NCI-H1436 (cell line): ENCODE measurements around the gene FAM53B.
A peak's percentile ranks its signal among the peaks of the same experiment; 100 is the strongest.

ENCODE experiments used
- DNase-seq: peaks from one replicate; lab custom pipeline; 2025; lab: John Stamatoyannopoulos, UW

Gene FAM53B

GRCh38 chr10:124708246-124708779, 35.9 kb downstream of the FAM53B start:
- peak; percentile 87 for DNase-seq

GRCh38 chr10:124707551-124707950, 36.6 kb downstream of the FAM53B start:
- DNase-seq: no peak

GRCh38 chr10:124707144-124707467, 37.1 kb downstream of the FAM53B start:
- no peak for DNase-seq

GRCh38 chr10:124706462-124707143, 37.6 kb downstream of the FAM53B start:
- no peak for DNase-seq

- no peak for DNase-seq
These were observed 38.2 kb downstream of the FAM53B start for GRCh38 chr10:124705817-124706461.

GRCh38 chr10:124705381-124705740, 38.8 kb downstream of the FAM53B start:
- DNase-seq: no peak

- no peak for DNase-seq
These were observed 39.5 kb downstream of the FAM53B start for GRCh38 chr10:124704428-124705380.

GRCh38 chr10:124703778-124704427, 40.3 kb downstream of the FAM53B start:
- DNase-seq: no peak

- no peak for DNase-seq
These were observed 40.8 kb downstream of the FAM53B start for GRCh38 chr10:124703372-124703771.

GRCh38 chr10:124701881-124702656, 42.1 kb downstream of the FAM53B start:
- no peak for DNase-seq

- no peak for DNase-seq
These were observed 42.7 kb downstream of the FAM53B start for GRCh38 chr10:124701435-124701834.

- DNase-seq: no peak
These were observed 43.2 kb downstream of the FAM53B start for GRCh38 chr10:124701038-124701365.

- DNase-seq: no peak
These were observed 43.7 kb downstream of the FAM53B start for GRCh38 chr10:124700293-124701037.

- DNase-seq: no peak
These were observed 44.5 kb downstream of the FAM53B start for GRCh38 chr10:124699471-124700292.

- no peak for DNase-seq
These were observed 45.4 kb downstream of the FAM53B start for GRCh38 chr10:124698545-124699469.

GRCh38 chr10:124697837-124698544, 46.2 kb downstream of the FAM53B start:
- peak; percentile 22 for DNase-seq

GRCh38 chr10:124697443-124697836, 46.7 kb downstream of the FAM53B start:
- DNase-seq: no peak
